C4-2B (cell line): Measurements from ENCODE around the gene CKAP2.

ENCODE experiments used
- CTCF ChIP-seq: fragments of 450-650 bp; conservative IDR thresholded peaks from 2 replicates; pipeline ENCODE4 v1.5.1; 2017; ENCODE audit warnings: mild to moderate bottlenecking
- ZFX ChIP-seq: fragments of 450-650 bp; IDR thresholded peaks from 2 replicates; pipeline ENCODE4 v1.6.1; 2017

- TF ChIP-seq CTCF (peak; percentile 99), ZFX (peak; percentile 99)
Measured at GRCh38 chr13:52450012-52450792, 5.1 kb upstream of the CKAP2 start, which contains the start of gene VPS36.
